HUES6 (cell line): ENCODE data around the gene KMT5C.

Source experiments
- H3K27ac ChIP-seq: 2 replicates; pipeline ENCODE4 v1.7.0; 2013; ENCODE audit warnings: low read depth, mild to moderate bottlenecking, low read length, inconsistent platforms
- H3K27me3 ChIP-seq: 2 replicates; pipeline ENCODE4 v1.6.1; 2013; ENCODE audit warnings: low read length; ENCODE audit not compliant: control insufficient read depth, insufficient read depth
- H3K36me3 ChIP-seq: 2 replicates; pipeline ENCODE4 v1.6.1; 2013; ENCODE audit warnings: low read length; ENCODE audit not compliant: control insufficient read depth, insufficient read depth
- H3K4me1 ChIP-seq: 2 replicates; pipeline ENCODE4 v1.6.1; 2013; ENCODE audit warnings: low read length; ENCODE audit not compliant: control insufficient read depth, insufficient read depth
- H3K4me3 ChIP-seq: 2 replicates; pipeline ENCODE4 v1.5.1; 2013; ENCODE audit warnings: low read depth, low read length
- H3K9ac ChIP-seq: one replicate; pipeline ENCODE4 v1.6.1; 2013; ENCODE audit warnings: mild to moderate bottlenecking, low read length
- H3K9me3 ChIP-seq: 2 replicates; pipeline ENCODE4 v1.6.1; 2013; ENCODE audit warnings: low read depth, low read length; ENCODE audit not compliant: control insufficient read depth, insufficient read depth

Gene KMT5C

DNA sequence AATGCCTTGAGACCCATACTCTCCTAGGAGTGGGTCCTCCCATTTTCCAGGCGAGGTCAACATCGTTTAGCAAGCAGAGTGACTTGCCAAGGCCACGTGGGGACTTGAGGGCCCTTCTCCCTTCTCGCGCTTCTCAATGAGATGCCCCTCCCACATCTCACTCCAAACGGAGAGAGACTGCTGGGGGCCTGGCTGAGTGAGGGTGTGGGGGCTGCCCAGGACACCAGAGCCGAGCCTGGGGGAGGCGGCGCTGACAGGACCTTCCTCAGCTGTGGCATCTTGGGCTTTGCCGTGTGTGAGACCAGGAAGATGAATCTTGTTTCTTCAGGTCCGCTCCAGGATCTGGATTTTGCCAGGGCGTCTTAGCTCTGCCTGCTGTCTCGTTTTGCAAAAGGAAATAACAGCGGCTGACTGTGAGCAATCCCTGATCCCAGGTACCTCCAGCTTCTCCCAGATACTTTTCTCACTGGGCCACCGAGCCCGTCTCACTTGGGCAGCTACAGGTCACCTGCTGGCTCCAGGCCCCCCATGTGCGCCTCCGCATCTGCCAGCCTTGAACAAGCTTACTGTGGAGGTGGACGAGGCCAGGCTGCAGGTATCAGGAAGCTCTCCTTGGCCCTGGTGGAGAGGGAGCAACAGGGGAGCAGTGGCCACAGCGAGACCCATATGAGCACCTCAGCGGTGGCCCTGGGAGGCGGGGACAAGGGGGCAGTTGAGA is 8.8 kb downstream of the KMT5C start:
- Histone ChIP-seq H3K9ac (peak overlapping the region; percentile 7), H3K4me1 (peaks cover 51% of the 10 kb centered on the region), H3K4me3 (peak overlapping the region; percentile 19), H3K36me3 (peaks cover 32% of the 10 kb centered on the region), H3K27ac (peak overlapping the region; percentile 37), H3K27me3 (peaks cover 31% of the 10 kb centered on the region), H3K9me3 (no peaks in the 10 kb centered on the region)

DNA sequence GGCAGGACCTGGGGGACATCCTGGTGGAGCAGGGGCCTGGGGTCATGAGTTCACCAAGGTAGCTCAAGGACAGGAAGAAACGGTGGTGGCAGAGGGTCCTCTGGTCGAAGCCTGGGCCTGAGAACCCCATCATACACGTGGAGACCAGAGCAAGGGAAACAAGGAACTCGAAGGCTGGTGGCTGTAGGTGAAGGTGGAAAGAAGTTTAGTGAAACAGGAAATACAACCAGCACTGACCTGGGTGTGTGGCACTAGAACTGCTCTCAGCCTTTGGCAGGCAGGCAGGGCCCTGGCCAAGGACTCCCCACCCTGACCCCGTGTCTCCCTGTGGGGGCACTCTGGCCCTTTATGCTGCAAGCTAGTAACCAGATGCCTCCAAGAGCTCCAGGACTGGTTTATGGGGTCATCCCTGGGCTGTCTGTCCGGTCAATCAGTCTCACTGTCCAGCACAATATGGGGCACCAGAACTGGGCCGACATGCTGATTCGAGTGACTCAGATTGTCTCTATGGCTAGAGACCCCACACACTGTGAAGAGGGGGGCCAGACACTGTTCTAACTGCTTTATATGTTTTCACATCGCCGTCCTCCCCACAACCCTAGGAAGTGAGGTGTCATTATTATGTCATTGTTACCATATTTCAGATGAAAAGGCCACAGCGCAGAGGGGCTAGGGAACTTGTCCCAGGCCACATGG is 11.1 kb downstream of the KMT5C start:
- Histone ChIP-seq H3K27me3 (peaks cover 52% of the 10 kb centered on the region), H3K9me3 (no peaks in the 10 kb centered on the region), H3K36me3 (peaks cover 13% of the 10 kb centered on the region; the same call in 1 of the 2 replicates), H3K4me3 (no peak overlapping the region), H3K27ac (no peak overlapping the region), H3K4me1 (peaks cover 48% of the 10 kb centered on the region), H3K9ac (no peak overlapping the region)

DNA sequence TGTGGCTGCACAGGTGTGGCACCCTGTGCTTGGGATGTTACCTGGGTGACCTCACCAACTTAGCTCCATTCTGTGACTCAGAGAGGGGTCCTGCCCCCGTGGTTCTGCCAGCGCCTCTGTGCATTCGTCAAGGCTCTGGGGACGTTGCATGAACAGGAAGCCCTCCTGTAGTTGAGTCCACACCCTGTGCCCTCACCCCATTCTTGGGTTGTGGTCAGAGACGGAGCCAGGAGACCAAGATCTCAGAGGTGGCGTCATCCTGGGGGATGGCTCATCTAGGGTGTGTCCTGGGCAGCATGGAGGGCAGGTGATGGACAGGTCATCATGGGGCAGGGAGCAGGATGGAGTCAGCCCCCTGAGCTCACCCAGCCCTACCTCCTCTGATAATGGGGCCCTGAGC is 12.4 kb downstream of the KMT5C start:
- no peak overlapping the region for H3K9ac ChIP-seq
- no peak overlapping the region for H3K27ac ChIP-seq
- H3K36me3 ChIP-seq: peaks cover 3% of the 10 kb centered on the region; the same call in 1 of the 2 replicates
- H3K4me3 ChIP-seq: no peak overlapping the region
- H3K27me3 ChIP-seq: peaks cover 64% of the 10 kb centered on the region
- H3K4me1 ChIP-seq: peaks cover 41% of the 10 kb centered on the region
- H3K9me3 ChIP-seq: no peaks in the 10 kb centered on the region

DNA sequence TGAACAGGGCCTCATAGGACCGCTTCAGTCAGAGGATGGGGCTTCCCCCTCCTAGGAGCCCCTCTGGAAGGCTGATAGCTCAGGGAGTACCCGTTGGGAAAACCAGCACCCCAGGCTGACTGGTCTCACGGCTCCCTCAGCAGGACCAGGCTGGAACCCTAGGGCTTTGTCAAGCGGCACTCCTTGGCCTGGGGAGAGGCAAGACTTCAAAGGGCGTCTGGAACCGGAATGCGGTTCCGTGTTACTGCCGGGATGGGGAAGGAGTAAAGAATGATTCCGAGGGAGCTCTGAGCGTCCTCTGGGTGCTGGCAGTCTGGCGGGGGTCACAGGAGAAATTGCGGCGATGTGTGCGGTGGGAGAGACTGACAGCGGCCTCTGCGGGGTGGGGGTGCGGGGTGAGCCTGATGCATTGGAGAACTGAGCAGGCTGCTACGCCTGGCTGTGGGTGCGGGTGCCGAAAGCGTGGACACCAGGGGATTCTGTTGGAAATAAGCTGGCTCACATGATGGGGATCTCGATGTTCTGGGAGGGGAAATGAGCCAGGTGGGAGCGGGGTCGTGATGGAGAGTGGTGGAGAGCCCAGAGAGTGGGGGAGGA is 13.0 kb downstream of the KMT5C start:
- Histone ChIP-seq H3K4me3 (no peak overlapping the region; the same call in 1 of the 2 replicates), H3K4me1 (peaks cover 40% of the 10 kb centered on the region), H3K9ac (no peak overlapping the region), H3K9me3 (no peaks in the 10 kb centered on the region), H3K36me3 (no peaks in the 10 kb centered on the region), H3K27me3 (peaks cover 70% of the 10 kb centered on the region), H3K27ac (no peak overlapping the region)

DNA sequence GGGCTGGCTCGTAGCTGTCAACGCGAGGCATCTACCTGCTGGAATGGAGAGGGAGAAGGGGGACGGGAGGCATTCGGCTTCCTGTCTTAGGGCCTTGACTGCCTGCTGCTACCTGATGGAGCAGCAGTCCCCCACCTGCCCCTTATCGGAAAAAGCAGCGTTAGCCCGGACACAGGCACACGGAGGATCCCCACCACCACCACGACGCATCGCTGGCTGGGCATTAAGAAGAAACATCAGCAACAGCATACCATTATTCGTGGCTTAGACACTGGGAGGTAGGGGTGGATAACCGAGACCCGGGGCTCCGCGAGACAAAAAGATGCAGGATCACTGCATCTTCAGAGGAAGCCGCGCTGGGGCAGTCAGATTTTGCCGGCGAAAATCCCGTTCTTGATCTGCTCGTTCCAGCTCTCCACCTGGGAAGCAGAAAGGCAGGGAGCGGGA is 13.7 kb downstream of the KMT5C start:
- no peak overlapping the region for H3K27ac ChIP-seq
- peak overlapping the region; percentile 40 for H3K9ac ChIP-seq
- no peaks in the 10 kb centered on the region for H3K9me3 ChIP-seq
- H3K27me3 ChIP-seq: peaks cover 75% of the 10 kb centered on the region
- H3K36me3 ChIP-seq: no peaks in the 10 kb centered on the region
- peaks cover 33% of the 10 kb centered on the region for H3K4me1 ChIP-seq
- peak overlapping the region; percentile 71 for H3K4me3 ChIP-seq

DNA sequence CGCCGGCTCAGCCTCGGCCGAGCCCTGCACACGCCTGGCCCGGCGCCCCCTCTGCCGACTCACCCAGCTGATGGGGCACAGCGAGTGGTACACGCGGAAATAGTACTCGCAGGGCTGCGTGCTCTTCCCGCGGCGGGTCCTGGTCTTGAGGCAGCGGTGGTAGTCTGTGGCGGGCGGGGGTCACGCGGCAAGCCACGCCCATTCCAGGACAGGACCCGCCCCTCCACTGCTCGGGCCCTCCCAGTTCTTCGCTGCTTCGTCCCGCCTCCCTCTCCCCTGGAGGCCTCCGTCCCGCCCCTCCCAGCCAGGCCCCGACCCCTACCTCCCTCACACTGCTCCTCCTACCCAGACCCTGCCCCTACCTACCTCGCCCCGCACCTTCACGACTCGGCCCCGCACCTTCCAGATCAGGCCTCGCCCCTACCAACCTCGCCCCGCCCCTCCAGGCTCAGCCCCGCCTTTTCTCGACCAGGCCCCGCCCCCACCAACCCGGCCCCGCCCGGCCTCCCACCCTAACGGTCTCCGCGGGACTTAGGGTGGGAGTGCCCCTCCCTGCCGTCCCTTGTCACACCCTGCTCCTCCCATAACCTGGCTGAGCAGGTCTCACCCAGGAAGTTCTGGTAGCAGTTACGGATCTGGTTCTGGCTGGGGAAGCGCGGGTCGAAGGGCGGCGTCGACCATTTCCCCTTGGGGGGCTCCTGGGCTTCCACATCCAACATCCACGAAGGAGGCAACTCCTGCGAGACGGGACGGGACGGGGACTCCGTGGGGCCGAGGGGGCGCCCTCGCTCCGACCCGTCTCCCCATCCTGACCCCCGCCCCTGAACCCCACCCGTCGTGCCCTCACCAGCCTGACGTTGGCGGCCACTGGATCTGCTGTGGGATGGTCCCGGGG is 14.4 kb downstream of the KMT5C start:
- Histone ChIP-seq H3K27me3 (peaks cover 81% of the 10 kb centered on the region), H3K4me1 (peaks cover 26% of the 10 kb centered on the region), H3K9ac (peak overlapping the region; percentile 40), H3K36me3 (no peaks in the 10 kb centered on the region), H3K27ac (no peak overlapping the region), H3K4me3 (peak overlapping the region; percentile 71), H3K9me3 (no peaks in the 10 kb centered on the region)

DNA sequence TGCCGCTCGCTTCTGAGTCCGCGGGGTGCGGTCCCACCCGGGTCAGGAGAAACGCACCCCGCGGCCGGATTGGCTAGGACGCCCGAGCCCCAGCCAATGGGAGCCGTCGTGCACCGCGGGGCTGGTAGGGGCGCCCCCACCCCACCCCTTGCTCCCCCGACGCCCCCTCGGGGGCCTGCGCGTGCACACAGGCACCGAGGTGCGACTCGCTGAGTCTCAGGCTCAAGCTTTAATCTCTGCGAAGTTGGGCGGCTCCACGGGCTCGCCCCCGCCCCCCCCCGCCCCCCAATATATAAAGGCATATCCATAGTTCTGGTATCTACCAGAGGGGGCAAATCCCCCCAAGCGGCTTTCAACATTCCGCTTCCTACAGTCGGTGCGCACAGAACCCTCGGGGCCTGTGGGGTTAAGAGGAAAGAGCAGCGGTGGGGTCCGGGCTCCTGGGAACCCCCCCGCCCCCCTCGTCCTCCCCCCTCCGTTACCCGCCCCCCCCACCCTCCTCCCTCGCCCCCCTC is 15.1 kb downstream of the KMT5C start, which contains the start of gene COX6B2:
Gene COX6B2, minus strand, starts transcription at position 22 of the 515 bp plus-strand sequence. CDS start 198 bp downstream, outside the sequence.
- no peaks in the 10 kb centered on the region for H3K9me3 ChIP-seq
- H3K9ac ChIP-seq: peak within 1 kb of the TSS; percentile 40
- H3K27ac ChIP-seq: no peak within 1 kb of the TSS
- no peaks in the 10 kb centered on the region for H3K36me3 ChIP-seq
- peaks cover 20% of the 10 kb centered on the region for H3K4me1 ChIP-seq
- peak within 1 kb of the TSS; percentile 71 for H3K4me3 ChIP-seq
- peaks cover 82% of the 10 kb centered on the region for H3K27me3 ChIP-seq

DNA sequence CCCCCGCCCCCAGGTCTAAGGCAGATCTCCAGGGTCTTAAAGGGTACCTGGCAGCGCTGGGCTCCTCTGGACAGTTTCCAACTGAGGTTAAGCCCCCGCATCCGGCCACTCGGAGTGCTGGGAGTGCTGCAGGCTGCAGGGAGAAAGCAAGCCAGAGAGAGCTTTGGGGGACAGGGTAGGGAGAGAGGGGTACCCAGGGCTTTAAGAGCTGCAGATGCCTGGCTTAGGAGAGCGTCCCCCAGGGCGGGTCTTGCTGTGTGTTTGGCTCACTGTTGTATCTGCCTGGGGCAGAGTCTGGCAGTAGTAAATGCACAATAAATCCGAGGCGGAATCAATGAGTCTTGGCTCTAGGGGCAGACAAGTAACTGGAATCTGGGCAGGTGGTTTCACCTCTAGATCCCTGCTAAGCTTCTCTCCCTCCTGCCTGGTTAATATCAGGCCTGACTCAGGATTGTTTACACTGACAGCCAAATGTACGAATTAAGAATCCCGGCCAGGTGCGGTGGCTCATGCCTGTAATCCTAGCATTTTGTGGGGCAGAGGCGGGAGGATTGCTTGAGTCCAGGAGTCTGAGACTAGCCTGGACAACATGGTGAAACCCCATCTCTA is 15.6 kb downstream of the KMT5C start:
- H3K4me3 ChIP-seq: peak overlapping the region; percentile 30; the same call in 1 of the 2 replicates
- H3K36me3 ChIP-seq: no peaks in the 10 kb centered on the region
- no peak overlapping the region for H3K27ac ChIP-seq
- no peak overlapping the region for H3K9ac ChIP-seq
- H3K27me3 ChIP-seq: peaks cover 82% of the 10 kb centered on the region
- peaks cover 16% of the 10 kb centered on the region for H3K4me1 ChIP-seq
- H3K9me3 ChIP-seq: no peaks in the 10 kb centered on the region

DNA sequence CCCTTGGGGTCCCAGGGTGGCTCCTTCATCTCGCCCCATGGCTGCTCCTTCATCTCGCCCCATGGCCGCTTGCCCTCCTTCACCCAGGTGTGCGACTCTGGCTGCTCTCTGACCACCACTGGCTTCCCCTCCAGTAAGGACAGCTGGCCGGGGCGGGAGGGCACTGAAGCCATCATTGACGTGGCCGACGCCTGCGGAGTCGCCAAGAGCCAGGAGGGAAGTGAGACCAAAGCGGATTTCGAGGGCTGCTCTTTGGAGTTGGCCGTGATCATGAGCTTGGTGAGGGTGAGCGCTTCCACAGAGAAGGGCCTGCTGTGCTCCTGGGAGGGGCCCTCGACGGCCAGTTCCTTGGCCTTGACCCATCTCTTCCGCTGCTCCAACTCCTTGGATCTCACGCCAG is 18.8 kb downstream of the KMT5C start:
- no peak overlapping the region for H3K9ac ChIP-seq
- peaks cover 12% of the 10 kb centered on the region for H3K4me1 ChIP-seq
- H3K36me3 ChIP-seq: no peaks in the 10 kb centered on the region
- no peak overlapping the region for H3K27ac ChIP-seq
- no peaks in the 10 kb centered on the region for H3K9me3 ChIP-seq
- H3K4me3 ChIP-seq: no peak overlapping the region
- peaks cover 51% of the 10 kb centered on the region for H3K27me3 ChIP-seq
